ENCODE measurements around the gene MYO1A.

DNA sequence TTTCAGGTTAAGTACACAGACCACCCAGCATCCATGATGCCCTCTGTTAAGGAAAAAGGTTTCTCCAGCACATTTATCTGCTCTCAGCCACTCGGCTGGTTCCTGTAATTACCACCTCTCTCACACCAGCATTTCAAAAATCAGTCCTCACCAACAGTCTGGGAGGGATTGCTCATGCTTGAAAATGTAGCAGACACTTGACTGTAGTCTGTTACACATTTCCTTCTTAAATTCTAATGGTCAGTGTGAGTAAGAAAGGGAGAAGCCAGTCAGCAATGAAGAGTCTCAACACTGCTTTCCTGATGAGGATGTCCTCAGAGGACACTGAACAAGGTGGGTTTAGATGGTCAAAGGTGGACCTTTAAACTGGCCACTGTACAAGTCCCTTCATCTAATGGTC lies 49.5 kb downstream of the MYO1A start:
- TF ChIP-seq, protein P1, sequence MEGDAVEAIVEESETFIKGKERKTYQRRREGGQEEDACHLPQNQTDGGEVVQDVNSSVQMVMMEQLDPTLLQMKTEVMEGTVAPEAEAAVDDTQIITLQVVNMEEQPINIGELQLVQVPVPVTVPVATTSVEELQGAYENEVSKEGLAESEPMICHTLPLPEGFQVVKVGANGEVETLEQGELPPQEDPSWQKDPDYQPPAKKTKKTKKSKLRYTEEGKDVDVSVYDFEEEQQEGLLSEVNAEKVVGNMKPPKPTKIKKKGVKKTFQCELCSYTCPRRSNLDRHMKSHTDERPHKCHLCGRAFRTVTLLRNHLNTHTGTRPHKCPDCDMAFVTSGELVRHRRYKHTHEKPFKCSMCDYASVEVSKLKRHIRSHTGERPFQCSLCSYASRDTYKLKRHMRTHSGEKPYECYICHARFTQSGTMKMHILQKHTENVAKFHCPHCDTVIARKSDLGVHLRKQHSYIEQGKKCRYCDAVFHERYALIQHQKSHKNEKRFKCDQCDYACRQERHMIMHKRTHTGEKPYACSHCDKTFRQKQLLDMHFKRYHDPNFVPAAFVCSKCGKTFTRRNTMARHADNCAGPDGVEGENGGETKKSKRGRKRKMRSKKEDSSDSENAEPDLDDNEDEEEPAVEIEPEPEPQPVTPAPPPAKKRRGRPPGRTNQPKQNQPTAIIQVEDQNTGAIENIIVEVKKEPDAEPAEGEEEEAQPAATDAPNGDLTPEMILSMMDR (IDR thresholded peaks at IDR 0.05): no peak
- no peak for TF ChIP-seq POLR2A (IDR thresholded peaks at IDR 0.05)
